KMS-11 (cell line): ENCODE results near the gene DLG2.
"Not testable (repeated sequence)": the region's sequence is repeated elsewhere in the genome, so short reads cannot be mapped to it uniquely, and the experiment has no call there.

ENCODE experiments used
- H2AFZ ChIP-seq: fragments of 200-600 bp; sonication (generic); 2 replicates; pipeline ENCODE4 v1.6.1; 2016; ENCODE audit warnings: antibody characterized with exemption, mixed run types, low read depth
- H3K27ac ChIP-seq: fragments of 200-600 bp; sonication (generic); 2 replicates; pipeline ENCODE4 v1.6.1; 2016; ENCODE audit warnings: mild to moderate bottlenecking, mixed run types
- H3K27me3 ChIP-seq: fragments of 200-600 bp; sonication (generic); 2 replicates; pipeline ENCODE4 v1.6.1; 2017; ENCODE audit warnings: mild to moderate bottlenecking, low read depth, mixed run types, moderate library complexity; ENCODE audit not compliant: insufficient read depth
- H3K36me3 ChIP-seq: fragments of 200-600 bp; sonication (generic); 2 replicates; pipeline ENCODE4 v1.6.1; 2017; ENCODE audit warnings: mild to moderate bottlenecking, mixed run types; ENCODE audit not compliant: insufficient read depth
- H3K4me1 ChIP-seq: fragments of 200-600 bp; sonication (generic); 2 replicates; pipeline ENCODE4 v1.6.1; 2016; ENCODE audit warnings: mild to moderate bottlenecking, low read depth, mixed run types; ENCODE audit not compliant: poor library complexity, severe bottlenecking
- H3K4me2 ChIP-seq: fragments of 200-600 bp; sonication (generic); 2 replicates; pipeline ENCODE4 v1.7.0; 2016; ENCODE audit warnings: mild to moderate bottlenecking, mixed run types
- H3K4me3 ChIP-seq: fragments of 200-600 bp; sonication (generic); IDR thresholded peaks from 2 replicates; pipeline ENCODE4 v1.6.1; 2017; ENCODE audit warnings: low read depth, low read length, mixed read lengths; ENCODE audit not compliant: insufficient read depth
- H3K79me2 ChIP-seq: fragments of 200-600 bp; sonication (generic); 2 replicates; pipeline ENCODE4 v1.6.1; 2016; ENCODE audit warnings: low read depth, mixed run types; ENCODE audit not compliant: insufficient read depth
- H3K9ac ChIP-seq: fragments of 200-600 bp; sonication (generic); 2 replicates; pipeline ENCODE4 v1.6.1; 2016; ENCODE audit warnings: mild to moderate bottlenecking, mixed run types
- H4K20me1 ChIP-seq: fragments of 200-600 bp; sonication (generic); 2 replicates; pipeline ENCODE4 v1.6.1; 2016; ENCODE audit warnings: mild to moderate bottlenecking, mixed run types; ENCODE audit not compliant: insufficient read depth
- CTCF ChIP-seq: fragments of 200-600 bp; sonication (generic); conservative IDR thresholded peaks from 2 replicates; pipeline ENCODE4 v1.6.1; 2017; ENCODE audit warnings: low read depth, mild to moderate bottlenecking, antibody characterized with exemption, low read length, moderate library complexity, mixed read lengths

The DLG2 gene

GRCh38 chr11:85236211-85236610, 390.9 kb downstream of the DLG2 start:
- no peaks in the 10 kb centered on the region for H3K79me2 ChIP-seq
- no peaks in the 10 kb centered on the region for H4K20me1 ChIP-seq
- no peak overlapping the region for H3K4me3 ChIP-seq
- no peak overlapping the region for H3K9ac ChIP-seq
- H3K4me1 ChIP-seq = no peaks in the 10 kb centered on the region
- no peak overlapping the region for H3K27ac ChIP-seq
- no peak overlapping the region for H3K4me2 ChIP-seq
- H3K27me3 ChIP-seq = no peaks in the 10 kb centered on the region
- TF ChIP-seq CTCF = no peak
- H3K36me3 ChIP-seq = no peaks in the 10 kb centered on the region
- H2AFZ ChIP-seq = no peak overlapping the region

GRCh38 chr11:85232559-85232958, 394.6 kb downstream of the DLG2 start:
- Histone ChIP-seq H3K79me2 (no peaks in the 10 kb centered on the region), H3K27me3 (no peaks in the 10 kb centered on the region), H3K9ac (no peak overlapping the region), H3K27ac (no peak overlapping the region), H2AFZ (no peak overlapping the region), H4K20me1 (no peaks in the 10 kb centered on the region), H3K36me3 (no peaks in the 10 kb centered on the region), H3K4me1 (no peaks in the 10 kb centered on the region), H3K4me3 (no peak overlapping the region), H3K4me2 (no peak overlapping the region)
- TF ChIP-seq CTCF = no peak

- H2AFZ ChIP-seq = no peak overlapping the region
- no peak overlapping the region for H3K9ac ChIP-seq
- H3K79me2 ChIP-seq = no peaks in the 10 kb centered on the region
- no peaks in the 10 kb centered on the region for H3K4me1 ChIP-seq
- H3K4me3 ChIP-seq = no peak overlapping the region
- no peak overlapping the region for H3K27ac ChIP-seq
- TF ChIP-seq CTCF = no peak
- H3K36me3 ChIP-seq = no peaks in the 10 kb centered on the region
- H3K4me2 ChIP-seq = no peak overlapping the region
- H4K20me1 ChIP-seq = no peaks in the 10 kb centered on the region
- H3K27me3 ChIP-seq = no peaks in the 10 kb centered on the region
Observed at GRCh38 chr11:85231588-85231987, 395.6 kb downstream of the DLG2 start.

- H3K4me1 ChIP-seq, H3K4me2 ChIP-seq, H3K4me3 ChIP-seq, H3K9ac ChIP-seq, H2AFZ ChIP-seq, H3K27me3 ChIP-seq, H4K20me1 ChIP-seq, H3K27ac ChIP-seq, H3K36me3 ChIP-seq, H3K79me2 ChIP-seq: not testable (repeated sequence)
Observed at GRCh38 chr11:85229723-85230122, 397.4 kb downstream of the DLG2 start.

- no peak overlapping the region for H3K9ac ChIP-seq
- no peaks in the 10 kb centered on the region for H3K27me3 ChIP-seq
- H3K79me2 ChIP-seq = no peaks in the 10 kb centered on the region
- no peak overlapping the region for H3K4me2 ChIP-seq
- no peak overlapping the region for H2AFZ ChIP-seq
- H3K4me1 ChIP-seq = no peaks in the 10 kb centered on the region
- no peak overlapping the region for H3K4me3 ChIP-seq
- no peak for TF ChIP-seq CTCF
- H4K20me1 ChIP-seq = no peaks in the 10 kb centered on the region
- no peak overlapping the region for H3K27ac ChIP-seq
- no peaks in the 10 kb centered on the region for H3K36me3 ChIP-seq
Observed at GRCh38 chr11:85196968-85197367, 430.2 kb downstream of the DLG2 start.
